K562 (cell line): ENCODE results near the gene COX14. TPM values are rescaled to one million over a fixed set of nuclear protein-coding genes. Genes with fewer than 3 reads are reported as not detected.
A peak's percentile ranks its signal among the peaks of the same experiment; 100 is the strongest.

ENCODE experiments used
- ATF2 ChIP-seq: sonication (generic); formaldehyde crosslinking; IDR thresholded peaks from 2 replicates; pipeline ENCODE4 v1.8.1; 2022; ENCODE audit warnings: missing genetic modification reagents
- CCNT2 ChIP-seq: IDR thresholded peaks from 2 replicates; pipeline ENCODE4 v1.6.1; 2011; ENCODE audit warnings: borderline replicate concordance, low read depth, mild to moderate bottlenecking, moderate library complexity, mixed read lengths, low read length; ENCODE audit not compliant: insufficient read length; ENCODE audit errors: extremely low read depth
- EP300 ChIP-seq: IDR thresholded peaks from 2 replicates; pipeline ENCODE4 v1.6.1; 2012; ENCODE audit warnings: low read length, improper control_type of control experiment
- FOXM1 ChIP-seq, 2 experiments: fragments of 450-650 bp in 1 of 2; sonication (generic) in 1 of 2; formaldehyde crosslinking in 1 of 2; IDR thresholded peaks; 2 replicates each; pipeline versions ENCODE4 v1.6.1 to v1.9.0; 2017 to 2022; ENCODE audit warnings: low read depth in 2 of 2, mild to moderate bottlenecking in 2 of 2, missing genetic modification reagents in 1 of 2, moderate library complexity in 1 of 2
- HOMEZ ChIP-seq: fragments of 250-450 bp; sonication (Bioruptor Pico); IDR thresholded peaks from 2 replicates; pipeline ENCODE4 v1.4.0; 2020; ENCODE audit warnings: mild to moderate bottlenecking, moderate library complexity
- ILK ChIP-seq: fragments of 450-650 bp; IDR thresholded peaks from 2 replicates; pipeline ENCODE4 v1.6.1; 2016; ENCODE audit warnings: missing genetic modification characterization, low read depth, mild to moderate bottlenecking, missing compliant biosample characterization, moderate library complexity, borderline replicate concordance
- NKRF ChIP-seq: fragments of 450-650 bp; IDR thresholded peaks from 2 replicates; pipeline ENCODE4 v1.6.1; 2016; ENCODE audit warnings: borderline replicate concordance
- NONO ChIP-seq, 2 experiments: fragments of 200-400 bp in 1 of 2; fragments of 450-650 bp in 1 of 2; formaldehyde crosslinking in 1 of 2; IDR thresholded peaks; 2 replicates each; pipeline ENCODE4 v1.6.1; 2017; ENCODE audit warnings: low read depth in 2 of 2, mild to moderate bottlenecking in 2 of 2, moderate library complexity in 2 of 2, low read length in 1 of 2
- POLR3G ChIP-seq: IDR thresholded peaks from 2 replicates; pipeline ENCODE4 v1.6.1; 2011; ENCODE audit not compliant: insufficient read length, insufficient replicate concordance; ENCODE audit errors: extremely low read depth
- SIN3A ChIP-seq, 2 experiments: fragments of 150-350 bp in 1 of 2; IDR thresholded peaks; 2 replicates each; pipeline ENCODE4 v1.6.1; 2011 to 2016; ENCODE audit warnings: borderline replicate concordance in 2 of 2, low read depth in 2 of 2, low read length in 2 of 2, mild to moderate bottlenecking in 2 of 2, moderate library complexity in 2 of 2; ENCODE audit not compliant: control insufficient read depth in 1 of 2
- SIRT6 ChIP-seq: IDR thresholded peaks from one replicate; pipeline ENCODE4 v1.6.1; 2012; ENCODE audit warnings: low read depth, mild to moderate bottlenecking, control low read depth, inconsistent platforms, low read length, moderate library complexity
- TCFL5 ChIP-seq: fragments of 250-450 bp; sonication (Bioruptor Pico); conservative IDR thresholded peaks from 2 replicates; pipeline ENCODE4 v1.6.1; 2021; ENCODE audit warnings: mild to moderate bottlenecking, moderate library complexity, matching md5 sums
- THRB ChIP-seq: fragments of 450-650 bp; formaldehyde crosslinking; conservative IDR thresholded peaks from 2 replicates; pipeline ENCODE4 v1.4.0; 2022; ENCODE audit warnings: mild to moderate bottlenecking, missing genetic modification characterization
- U2AF1 ChIP-seq: fragments of 200-400 bp; formaldehyde crosslinking; optimal IDR thresholded peaks from 2 replicates; pipeline ENCODE3; 2017; ENCODE audit warnings: mild to moderate bottlenecking, low read depth, low read length, moderate library complexity
- USF2 ChIP-seq: sonication (generic); formaldehyde crosslinking; IDR thresholded peaks from 2 replicates; pipeline ENCODE4 v1.5.0; 2020; ENCODE audit warnings: missing genetic modification reagents
- ZBTB7A ChIP-seq: IDR thresholded peaks from 2 replicates; pipeline ENCODE4 v1.6.1; 2011; ENCODE audit warnings: low read depth, mild to moderate bottlenecking, low read length, moderate library complexity, borderline replicate concordance; ENCODE audit not compliant: control insufficient read depth
- polyA plus RNA-seq, 8 experiments: library from polyadenylated mRNA; depleted of rRNA in 4 of 8; stranded (reverse) in 5 of 8; unstranded in 3 of 8; fragments of >200 nt; fragmentation: Nextera tagmentation in 2 of 8; fragmentation: Illumina TruSeq in 1 of 8; extraction: Ambion mirVana in 2 of 8; extraction: Trizol in 1 of 8; gene quantifications; 2 replicates each; pipeline versions ENCODE4 v1.2.1 to v1.2.3, GENCODE V29; 2011 to 2014; ENCODE audit warnings: inconsistent platforms in 1 of 8, missing spikeins in 1 of 8
- total RNA-seq, 7 experiments: library from RNA; depleted of rRNA in 6 of 7; stranded (reverse); fragments of >200 nt in 6 of 7; fragmentation: Illumina TruSeq in 2 of 7; extraction: Trizol in 2 of 7; gene quantifications; 2 replicates each; pipeline versions ENCODE4 v1.2.1 to v1.2.3, GENCODE V29; 2011 to 2021; ENCODE audit warnings: low replicate concordance in 1 of 7

The COX14 gene
- total and polyA plus RNA-seq, 9 of the 15 experiments (the other 6 are each of a cell fraction or from before 2014, with no cell fraction given): 44.4 to 269 (median 53.4) TPM

- no peak for TF ChIP-seq EP300
- TF ChIP-seq USF2: no peak
- no peak for TF ChIP-seq U2AF1
- no peak for TF ChIP-seq TCFL5 (CRISPR knock-in tag)
- peak; percentile 90 for TF ChIP-seq CCNT2
- 0 out of 2 replicates have a peak, but pooled peaks have one; percentile 30 for TF ChIP-seq NKRF
- TF ChIP-seq THRB (CRISPR knock-in tag): no peak
- TF ChIP-seq NONO (IDR thresholded peaks at IDR 0.05; ENCODE audit: low read depth in 2 of 2, low read length in 1 of 2): no peak; a peak in 1 of 4 replicates
- TF ChIP-seq SIN3A (IDR thresholded peaks at IDR 0.05; ENCODE audit: borderline replicate concordance in 2 of 2, control insufficient read depth in 1 of 2, low read depth in 2 of 2, low read length in 2 of 2): peak; percentile 58 to 63; a peak in 2 of 4 replicates
- TF ChIP-seq FOXM1 (IDR thresholded peaks at IDR 0.05; ENCODE audit: low read depth): no peak
- TF ChIP-seq FOXM1 (CRISPR knock-in tag; IDR thresholded peaks at IDR 0.05; ENCODE audit: low read depth): no peak
- no peak for TF ChIP-seq SIRT6
- peak; percentile 43; the same call in 1 of the 2 replicates for TF ChIP-seq ZBTB7A
- TF ChIP-seq HOMEZ (CRISPR knock-in tag): no peak
- no peak for TF ChIP-seq ILK (tag)
- no peak for TF ChIP-seq POLR3G
- TF ChIP-seq ATF2 (CRISPR knock-in tag): no peak
Measured at GRCh38 chr12:50167049-50167828, 55.2 kb downstream of the COX14 start, which contains the start of gene CERS5 (continued).
